ENCODE results near the gene KIF5A.

The KIF5A gene

DNA sequence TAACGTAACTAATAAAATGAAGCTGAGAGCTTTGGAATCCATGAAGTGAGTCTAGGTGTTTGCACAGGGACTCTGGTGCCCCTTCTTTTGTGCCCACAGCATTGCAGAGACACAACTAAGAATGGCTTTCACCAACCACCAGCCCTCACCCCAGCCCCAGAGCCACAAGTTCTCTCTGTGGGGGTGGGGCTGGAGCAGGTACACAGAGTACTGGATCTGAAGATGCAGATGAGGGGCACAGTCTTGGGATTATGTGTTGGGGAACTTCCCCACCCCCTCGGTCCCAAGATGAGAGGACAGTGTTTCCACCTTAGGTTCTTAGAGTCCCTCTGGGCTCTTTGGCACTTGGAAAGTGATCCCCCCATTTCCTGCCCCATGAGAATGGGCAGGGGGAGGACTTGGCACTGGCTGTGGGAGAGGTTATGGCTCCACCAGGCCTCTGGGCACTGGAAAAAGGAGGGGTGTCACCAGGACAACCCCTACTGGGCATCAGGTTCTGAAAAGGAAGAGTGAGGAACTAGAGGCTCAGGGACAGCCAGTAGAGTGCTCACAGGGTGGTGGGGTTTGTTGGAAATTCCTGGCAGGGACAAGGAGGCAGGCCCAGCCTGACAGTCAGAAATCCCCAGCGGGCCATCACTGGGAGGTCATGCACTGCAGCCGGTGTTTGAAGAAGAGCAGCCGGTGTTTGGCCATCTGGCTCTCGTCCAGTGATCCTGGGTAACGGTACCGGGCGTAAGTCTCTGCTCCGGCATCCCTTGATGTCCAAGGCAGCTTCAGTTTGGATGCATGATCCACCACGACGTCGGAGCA lies 76.5 kb downstream of the KIF5A start:
- Histone ChIP-seq H3F3A (ENCODE audit: control insufficient read depth, insufficient read depth) (0 out of 2 replicates have a peak, but pooled peaks cover 2% of the 10 kb centered on the region), H3K36me3 (ENCODE audit: control insufficient read depth, low read length) (no peaks in the 10 kb centered on the region), H3K4me3 (ENCODE audit: low read length) (no peak overlapping the region), H3K9me2 (replicated peaks; ENCODE audit: control insufficient read depth, low read length) (no peaks in the 10 kb centered on the region), H3K9me3 (ENCODE audit: control insufficient read depth, insufficient read depth, low read length) (no peaks in the 10 kb centered on the region), H3K4me1 (ENCODE audit: control insufficient read depth, low read length) (no peaks in the 10 kb centered on the region), H3K4me2 (ENCODE audit: low read length) (no peak overlapping the region), H3K27me3 (ENCODE audit: control insufficient read depth, low read length) (peaks cover 95% of the 10 kb centered on the region), H3K27ac (ENCODE audit: low read depth, low read length) (no peak overlapping the region), H3K79me2 (ENCODE audit: control insufficient read depth, low read length) (no peaks in the 10 kb centered on the region), H4K20me1 (ENCODE audit: control insufficient read depth, insufficient read depth, low read depth, low read length) (no peaks in the 10 kb centered on the region)
- TF ChIP-seq, protein P1, sequence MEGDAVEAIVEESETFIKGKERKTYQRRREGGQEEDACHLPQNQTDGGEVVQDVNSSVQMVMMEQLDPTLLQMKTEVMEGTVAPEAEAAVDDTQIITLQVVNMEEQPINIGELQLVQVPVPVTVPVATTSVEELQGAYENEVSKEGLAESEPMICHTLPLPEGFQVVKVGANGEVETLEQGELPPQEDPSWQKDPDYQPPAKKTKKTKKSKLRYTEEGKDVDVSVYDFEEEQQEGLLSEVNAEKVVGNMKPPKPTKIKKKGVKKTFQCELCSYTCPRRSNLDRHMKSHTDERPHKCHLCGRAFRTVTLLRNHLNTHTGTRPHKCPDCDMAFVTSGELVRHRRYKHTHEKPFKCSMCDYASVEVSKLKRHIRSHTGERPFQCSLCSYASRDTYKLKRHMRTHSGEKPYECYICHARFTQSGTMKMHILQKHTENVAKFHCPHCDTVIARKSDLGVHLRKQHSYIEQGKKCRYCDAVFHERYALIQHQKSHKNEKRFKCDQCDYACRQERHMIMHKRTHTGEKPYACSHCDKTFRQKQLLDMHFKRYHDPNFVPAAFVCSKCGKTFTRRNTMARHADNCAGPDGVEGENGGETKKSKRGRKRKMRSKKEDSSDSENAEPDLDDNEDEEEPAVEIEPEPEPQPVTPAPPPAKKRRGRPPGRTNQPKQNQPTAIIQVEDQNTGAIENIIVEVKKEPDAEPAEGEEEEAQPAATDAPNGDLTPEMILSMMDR (IDR thresholded peaks at IDR 0.05; ENCODE audit: low read depth, low read length, poor library complexity, severe bottlenecking): no peak
- no peak for TF ChIP-seq EZH2phosphoT487 (IDR thresholded peaks at IDR 0.05; ENCODE audit: borderline replicate concordance, low read length)

DNA sequence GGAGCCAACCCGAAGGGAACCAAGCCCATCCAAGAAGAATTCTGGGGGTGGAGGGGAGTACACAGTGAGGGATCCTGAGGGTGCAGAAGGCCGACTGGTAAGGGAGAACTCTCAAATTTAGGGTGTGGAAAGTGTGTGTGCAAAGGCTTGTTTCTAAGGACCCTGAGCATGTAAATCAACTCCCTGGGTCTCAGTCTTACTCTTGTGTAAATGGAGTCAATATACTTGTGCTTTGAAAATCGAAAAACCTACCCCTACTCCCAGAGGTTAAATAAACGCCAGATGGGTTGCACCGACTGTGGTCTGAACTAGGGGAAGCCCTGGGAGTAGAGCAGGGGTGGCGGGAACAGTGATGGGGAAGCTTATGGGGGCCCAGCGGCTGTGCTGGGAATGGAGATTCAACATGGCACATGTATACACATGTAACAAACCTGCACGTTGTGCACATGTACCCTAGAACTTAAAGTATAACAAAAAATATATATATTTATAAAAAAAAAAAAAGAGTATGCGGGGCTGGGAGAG lies 77.1 kb downstream of the KIF5A start:
- peaks cover 95% of the 10 kb centered on the region for H3K27me3 ChIP-seq (ENCODE audit: control insufficient read depth, low read length)
- H3K27ac ChIP-seq (ENCODE audit: low read depth, low read length): no peak overlapping the region
- no peak overlapping the region for H3K4me2 ChIP-seq (ENCODE audit: low read length)
- no peaks in the 10 kb centered on the region for H3K9me2 ChIP-seq (replicated peaks; ENCODE audit: control insufficient read depth, low read length)
- no peaks in the 10 kb centered on the region for H3K4me1 ChIP-seq (ENCODE audit: control insufficient read depth, low read length)
- no peaks in the 10 kb centered on the region for H3K79me2 ChIP-seq (ENCODE audit: control insufficient read depth, low read length)
- 0 out of 2 replicates have a peak, but pooled peaks cover 2% of the 10 kb centered on the region for H3F3A ChIP-seq (ENCODE audit: control insufficient read depth, insufficient read depth)
- TF ChIP-seq, protein P1 (IDR thresholded peaks at IDR 0.05; ENCODE audit: low read depth, low read length, poor library complexity, severe bottlenecking): no peak
- no peak for TF ChIP-seq EZH2phosphoT487 (IDR thresholded peaks at IDR 0.05; ENCODE audit: borderline replicate concordance, low read length)
- H3K9me3 ChIP-seq (ENCODE audit: control insufficient read depth, insufficient read depth, low read length): no peaks in the 10 kb centered on the region
- H3K4me3 ChIP-seq (ENCODE audit: low read length): no peak overlapping the region
- no peaks in the 10 kb centered on the region for H3K36me3 ChIP-seq (ENCODE audit: control insufficient read depth, low read length)
- no peaks in the 10 kb centered on the region for H4K20me1 ChIP-seq (ENCODE audit: control insufficient read depth, insufficient read depth, low read depth, low read length)

DNA sequence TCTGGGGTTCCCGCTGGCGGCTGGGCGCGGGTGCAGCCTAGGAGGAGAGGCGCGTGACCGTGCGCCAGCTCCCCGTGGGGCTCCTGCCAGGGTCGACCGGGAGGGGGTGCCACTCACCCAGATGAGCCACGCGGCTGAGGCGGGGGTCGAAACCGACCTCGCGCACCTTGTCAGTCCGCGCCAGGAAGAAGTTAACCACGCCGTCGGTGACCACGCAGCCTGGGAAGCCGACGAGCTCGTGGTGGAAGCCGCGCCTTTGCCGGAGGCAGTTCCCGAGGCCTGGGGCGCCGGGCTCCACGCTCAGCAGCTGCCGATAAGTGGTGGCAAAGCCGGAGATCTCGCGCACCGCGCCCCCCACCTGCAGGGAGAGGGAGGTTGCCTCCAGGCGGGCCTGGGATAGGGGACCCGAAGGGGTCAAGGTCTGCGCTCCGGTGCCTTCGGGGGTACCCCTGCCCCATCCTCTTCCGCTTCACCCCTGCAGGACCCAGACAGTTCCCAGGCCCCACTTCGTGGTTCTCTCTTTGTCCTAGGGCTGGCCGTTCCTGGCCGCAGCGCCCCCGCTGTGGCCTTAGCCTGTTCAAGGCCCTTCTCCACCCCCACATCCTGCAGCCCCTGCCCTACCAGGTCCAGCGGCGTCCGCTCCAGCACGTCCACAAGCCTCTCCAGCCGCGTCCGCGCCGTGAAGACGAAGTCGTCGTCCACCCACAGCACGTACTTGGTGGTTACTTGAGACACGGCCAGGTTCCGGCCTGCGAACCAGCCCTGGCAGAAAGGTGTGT lies 77.8 kb downstream of the KIF5A start:
- Histone ChIP-seq H3K4me1 (ENCODE audit: control insufficient read depth, low read length) (peaks cover 4% of the 10 kb centered on the region), H3K4me2 (ENCODE audit: low read length) (no peak overlapping the region), H3K36me3 (ENCODE audit: control insufficient read depth, low read length) (no peaks in the 10 kb centered on the region), H3K27me3 (ENCODE audit: control insufficient read depth, low read length) (peaks cover 95% of the 10 kb centered on the region), H4K20me1 (ENCODE audit: control insufficient read depth, insufficient read depth, low read depth, low read length) (no peaks in the 10 kb centered on the region), H3K4me3 (ENCODE audit: low read length) (no peak overlapping the region), H3K9me3 (ENCODE audit: control insufficient read depth, insufficient read depth, low read length) (no peaks in the 10 kb centered on the region), H3F3A (ENCODE audit: control insufficient read depth, insufficient read depth) (0 out of 2 replicates have a peak, but pooled peaks cover 2% of the 10 kb centered on the region), H3K79me2 (ENCODE audit: control insufficient read depth, low read length) (no peaks in the 10 kb centered on the region), H3K27ac (ENCODE audit: low read depth, low read length) (no peak overlapping the region), H3K9me2 (replicated peaks; ENCODE audit: control insufficient read depth, low read length) (no peaks in the 10 kb centered on the region)
- peak; percentile 65; the same call in 1 of the 2 replicates for TF ChIP-seq EZH2phosphoT487 (IDR thresholded peaks at IDR 0.05; ENCODE audit: borderline replicate concordance, low read length)
- TF ChIP-seq, protein P1 (IDR thresholded peaks at IDR 0.05; ENCODE audit: low read depth, low read length, poor library complexity, severe bottlenecking): peak; percentile 22
